Stimulated activated CD4-positive, alpha-beta T cell treated with anti-CD3 and anti-CD28 coated beads, Interleukin-12 subunit alpha, Interleukin-12 subunit beta, amount 100 ng/mL, for 24 hours (primary cell): Measurements from ENCODE around the gene ARVCF.

Source experiments
- DNase-seq, 2 experiments: peaks; one replicate each; pipeline ENCODE4 v3.0.0-alpha.2; 2020; ENCODE audit warnings: low read depth in 2 of 2

Gene ARVCF

DNA sequence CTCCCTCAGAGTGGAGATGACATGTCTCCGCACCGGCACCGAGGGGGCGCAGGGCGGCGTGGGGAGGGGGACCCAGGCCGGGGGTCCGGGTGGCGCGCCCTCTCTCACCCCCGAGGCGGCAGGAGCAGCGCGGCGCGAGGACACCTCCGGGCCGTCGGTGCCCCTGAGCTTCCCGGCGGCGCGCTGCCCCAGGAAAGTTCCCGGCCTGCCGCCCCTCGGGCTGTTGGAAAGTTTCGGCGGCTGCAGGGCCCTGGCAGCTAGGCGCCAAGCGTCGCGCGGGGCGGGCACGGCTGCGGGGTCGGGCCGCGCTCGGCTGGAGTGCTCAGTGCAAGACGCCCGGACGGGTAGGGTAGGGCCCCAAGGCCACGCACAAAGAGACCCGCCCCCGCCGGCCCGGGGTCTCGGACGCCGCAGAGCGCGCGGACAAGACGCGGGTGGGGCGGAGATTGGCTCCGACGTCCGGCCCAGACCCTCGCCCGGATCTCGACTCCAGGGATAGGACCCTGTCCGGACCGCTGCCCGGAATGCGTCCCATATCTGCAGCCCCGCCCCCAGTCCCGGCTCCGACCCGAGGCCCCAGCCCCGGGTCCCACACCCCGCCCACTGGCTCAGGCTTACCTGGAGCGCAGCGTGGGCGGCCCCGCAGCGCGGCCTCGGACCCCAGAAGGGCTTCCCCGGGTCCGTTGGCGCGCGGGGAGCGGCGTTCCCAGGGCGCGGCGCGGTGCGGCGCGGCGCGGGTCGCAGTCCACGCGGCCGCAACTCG, 471 bp downstream of the ARVCF start:
- DNase-seq = peak in 1 of 2 experiments; percentile 20

- no peak for DNase-seq
Observed at GRCh38 chr22:20015187-20015625, 1.4 kb downstream of the ARVCF start.

GRCh38 chr22:20014526-20015186, 2.0 kb downstream of the ARVCF start:
- no peak for DNase-seq

- no peak for DNase-seq
Observed at GRCh38 chr22:20013382-20013871, 3.2 kb downstream of the ARVCF start.

- DNase-seq = no peak
Observed at GRCh38 chr22:20012741-20013331, 3.8 kb downstream of the ARVCF start.

GRCh38 chr22:20011993-20012740, 4.5 kb downstream of the ARVCF start:
- DNase-seq = no peak

DNA sequence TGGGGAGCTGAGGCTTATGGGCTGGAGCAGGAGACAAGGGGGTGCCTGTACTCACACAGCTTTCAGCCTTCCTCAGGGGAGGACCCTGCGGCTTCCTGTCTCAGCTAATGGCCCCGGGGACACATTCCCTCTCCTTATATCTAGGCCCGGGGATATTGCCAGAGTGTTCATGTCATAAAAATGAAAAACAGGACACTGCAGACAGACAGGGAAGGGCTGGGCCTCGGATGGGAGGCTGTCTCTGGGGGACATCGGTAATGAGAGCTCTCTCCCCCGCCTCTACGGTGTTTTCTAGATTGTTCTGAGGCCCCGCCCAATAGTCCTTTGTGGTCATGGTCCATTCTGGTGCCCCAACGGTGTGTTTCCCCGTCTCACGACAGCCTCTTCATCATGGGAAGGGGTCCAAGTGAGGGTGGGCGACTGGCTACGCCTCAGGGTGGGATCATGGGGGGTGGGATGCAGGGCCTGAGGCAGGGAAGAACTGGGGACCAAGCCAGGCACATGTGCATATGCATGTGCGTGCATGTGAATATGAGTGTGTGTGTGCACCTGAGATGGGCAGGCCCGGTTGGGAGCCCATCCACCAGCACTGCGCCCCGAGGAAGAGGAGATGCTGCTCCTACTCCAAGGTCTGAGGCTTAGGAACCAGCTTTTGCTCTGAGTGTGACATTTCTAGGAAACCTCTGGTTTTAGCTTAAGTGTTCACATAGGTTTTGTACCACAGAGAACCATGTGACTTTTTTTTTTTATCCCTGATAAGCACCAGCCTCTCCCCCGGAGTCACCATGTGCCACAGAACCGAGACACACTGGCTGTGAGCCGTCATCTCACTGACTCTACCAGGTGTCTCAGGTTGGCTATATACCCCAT, 5.3 kb downstream of the ARVCF start:
- no peak for DNase-seq

DNA sequence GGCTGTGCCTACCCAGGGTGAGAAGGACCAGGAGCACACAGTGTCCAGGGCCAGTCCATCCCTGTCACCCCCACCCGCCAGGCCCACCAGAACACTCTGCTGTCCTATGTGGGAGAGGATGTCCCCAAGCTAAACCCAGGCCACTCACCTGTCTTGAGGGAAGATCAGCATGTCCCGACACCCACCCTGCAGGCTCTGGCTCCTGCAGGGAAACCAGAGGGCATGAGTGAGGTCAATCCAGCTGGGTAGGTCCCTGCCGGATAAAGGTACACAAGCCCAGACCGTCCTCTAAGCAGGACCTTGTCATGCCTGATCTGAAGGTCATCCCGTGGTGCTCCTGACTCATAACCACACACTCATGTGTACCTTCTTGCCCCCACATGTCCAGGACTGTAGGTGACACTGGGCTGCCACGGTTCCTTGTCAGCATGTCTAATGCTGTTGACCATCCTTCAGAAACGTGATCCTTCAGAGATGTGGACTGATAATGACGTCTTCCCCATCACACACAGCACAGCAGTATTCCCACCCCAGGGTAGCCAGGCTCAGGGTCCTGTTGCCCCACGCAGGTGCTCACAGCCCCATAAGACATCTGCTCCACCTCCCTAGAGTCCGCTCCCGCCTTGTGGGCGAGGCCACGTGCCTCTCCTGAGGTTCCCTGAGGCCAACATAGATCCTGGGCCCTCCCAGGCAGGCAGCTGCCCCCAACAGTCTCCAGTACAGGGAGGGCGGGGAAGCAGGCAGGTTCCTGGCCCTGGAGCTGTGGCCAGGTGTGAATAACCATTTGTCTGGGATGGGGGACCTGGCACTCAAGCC, 6.1 kb downstream of the ARVCF start:
- DNase-seq = no peak

GRCh38 chr22:20009582-20010306, 6.9 kb downstream of the ARVCF start:
- no peak for DNase-seq

GRCh38 chr22:20009018-20009491, 7.6 kb downstream of the ARVCF start:
- DNase-seq = no peak

- no peak for DNase-seq
Observed at GRCh38 chr22:20008221-20008995, 8.2 kb downstream of the ARVCF start.

- DNase-seq = no peak
Observed at GRCh38 chr22:20004464-20004863, 12.2 kb downstream of the ARVCF start.

- no peak for DNase-seq
Observed at GRCh38 chr22:20003304-20003703, 13.3 kb downstream of the ARVCF start.

GRCh38 chr22:20002636-20003035, 14.0 kb downstream of the ARVCF start:
- DNase-seq = no peak

DNA sequence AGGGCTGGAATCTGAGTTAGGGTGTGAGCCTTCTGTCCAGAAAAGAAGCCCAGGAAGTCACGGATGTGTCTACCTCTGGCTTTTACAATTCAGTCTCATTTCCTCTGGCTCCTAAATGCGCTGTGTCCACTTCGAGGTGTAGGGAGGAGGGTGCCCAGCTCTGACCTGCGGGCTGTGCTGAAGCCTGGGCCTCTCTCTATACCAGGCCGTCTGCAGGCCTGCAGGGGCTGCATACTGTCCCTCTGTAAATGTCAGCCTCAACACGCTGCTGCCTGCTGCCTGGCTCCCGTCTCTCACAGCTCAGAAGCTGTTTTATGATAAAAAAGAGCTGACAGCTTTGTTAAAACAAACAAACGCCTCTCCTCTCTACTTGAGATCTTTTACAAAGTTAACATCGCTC, 14.5 kb downstream of the ARVCF start:
- no peak for DNase-seq

DNA sequence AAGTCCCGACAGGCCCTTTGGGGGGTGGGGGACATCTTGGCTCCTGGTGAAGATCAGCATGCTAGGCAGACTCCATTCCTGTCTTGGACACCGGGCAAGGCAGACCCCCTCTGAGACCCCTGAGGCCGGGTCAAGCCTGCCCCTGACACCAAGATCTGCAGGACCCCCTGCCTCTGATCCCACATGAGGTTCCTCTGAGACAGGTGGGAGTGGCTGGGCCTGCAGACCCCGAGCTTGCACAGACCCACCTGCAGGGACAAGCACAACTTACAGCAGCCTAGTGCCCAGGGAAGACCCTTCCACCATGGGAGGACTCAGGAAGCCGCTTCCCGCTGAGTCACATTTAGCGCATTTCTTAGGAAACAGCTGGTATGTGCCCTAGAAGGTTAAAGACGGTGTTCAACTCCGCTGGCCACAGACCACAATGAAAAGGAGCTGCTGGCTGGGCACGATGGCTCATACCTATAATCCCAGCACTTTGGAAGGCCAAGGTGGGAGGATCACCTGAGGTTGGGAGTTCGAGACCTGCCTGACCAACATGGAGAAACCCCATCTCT, 15.5 kb downstream of the ARVCF start:
- DNase-seq = no peak

DNA sequence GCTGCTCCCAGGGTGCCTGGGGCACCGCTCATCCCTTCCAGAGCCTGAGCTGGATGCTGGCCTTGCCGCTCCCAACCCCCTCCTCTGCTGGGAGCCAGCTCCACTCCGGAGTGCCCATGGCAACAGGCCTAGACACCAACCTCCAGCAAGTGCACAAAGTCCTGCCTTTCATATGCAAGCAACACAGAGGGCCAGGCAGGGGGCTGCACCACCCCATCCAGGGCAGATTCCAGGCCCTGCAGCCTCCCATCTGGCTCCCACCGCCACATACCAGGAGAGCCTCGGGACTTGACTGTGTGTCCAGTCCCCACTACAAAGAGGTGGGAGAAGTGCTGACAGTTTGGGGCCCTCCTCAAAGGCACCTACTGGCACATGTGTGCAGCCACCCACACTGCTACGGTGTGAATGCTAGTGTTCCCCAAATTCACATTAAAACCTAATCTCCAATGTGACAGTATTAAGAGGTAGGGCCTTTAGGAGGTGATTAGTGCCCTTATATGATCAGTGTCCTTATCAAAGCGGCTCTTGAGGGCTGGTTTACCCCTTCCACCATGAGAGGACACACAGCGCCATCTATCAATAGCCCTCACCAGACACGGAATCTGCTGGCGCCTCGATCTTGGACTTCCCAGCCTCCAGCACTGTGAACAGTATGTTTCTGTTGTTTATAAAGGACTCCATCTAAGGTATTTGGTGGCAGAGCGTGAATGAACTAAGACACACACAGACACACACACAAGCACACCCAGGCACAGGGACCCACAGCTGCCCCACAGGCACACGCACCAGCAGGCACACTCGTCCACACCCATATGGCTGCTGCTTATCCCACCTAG, 16.2 kb downstream of the ARVCF start:
- no peak for DNase-seq
